T-helper 1 cell treated with Interleukin-12 subunit alpha and Interleukin-12 subunit beta and Interleukin-4 antibody, amounts not matched to agents 30 μg/mL and 1 μg/mL, for 36 hours (primary cell): ENCODE measurements around the gene SLC34A2.
"Not testable (repeated sequence)": the region's sequence is repeated elsewhere in the genome, so short reads cannot be mapped to it uniquely, and the experiment has no call there.

Experiments
- H3K27ac Mint-ChIP-seq: one replicate; pipeline ENCODE4 v1.8.0; 2021; ENCODE audit warnings: mild to moderate bottlenecking, mixed read lengths
- H3K27me3 Mint-ChIP-seq: one replicate; pipeline ENCODE4 v1.8.0; 2021; ENCODE audit warnings: low read depth, mixed read lengths
- H3K36me3 Mint-ChIP-seq: one replicate; pipeline ENCODE4 v1.8.0; 2021; ENCODE audit warnings: low read depth, mixed read lengths
- H3K4me1 Mint-ChIP-seq: one replicate; pipeline ENCODE4 v1.8.0; 2021; ENCODE audit warnings: low read depth, mixed read lengths
- H3K4me3 Mint-ChIP-seq: one replicate; pipeline ENCODE4 v1.8.0; 2021; ENCODE audit warnings: mild to moderate bottlenecking, moderate library complexity, mixed read lengths
- H3K9me3 Mint-ChIP-seq: one replicate; pipeline ENCODE4 v1.8.0; 2021; ENCODE audit warnings: mixed read lengths

Gene SLC34A2

GRCh38 chr4:25638806-25639205 lies 16.8 kb upstream of the SLC34A2 start:
- Mint-ChIP-seq H3K36me3 (no peaks in the 10 kb centered on the region), H3K27me3 (no peaks in the 10 kb centered on the region), H3K9me3 (no peaks in the 10 kb centered on the region), H3K4me3 (no peak overlapping the region), H3K27ac (no peak overlapping the region), H3K4me1 (no peaks in the 10 kb centered on the region)

GRCh38 chr4:25650311-25650710 lies 5.3 kb upstream of the SLC34A2 start:
- Mint-ChIP-seq H3K27ac (no peak overlapping the region), H3K9me3 (no peaks in the 10 kb centered on the region), H3K4me1 (no peaks in the 10 kb centered on the region), H3K27me3 (peaks cover 20% of the 10 kb centered on the region), H3K36me3 (no peaks in the 10 kb centered on the region), H3K4me3 (no peak overlapping the region)

- H3K27me3 Mint-ChIP-seq = peaks cover 31% of the 10 kb centered on the region
- H3K4me3 Mint-ChIP-seq = no peak overlapping the region
- no peaks in the 10 kb centered on the region for H3K9me3 Mint-ChIP-seq
- no peaks in the 10 kb centered on the region for H3K4me1 Mint-ChIP-seq
- H3K27ac Mint-ChIP-seq = no peak overlapping the region
- no peaks in the 10 kb centered on the region for H3K36me3 Mint-ChIP-seq
These were observed 4.0 kb upstream of the SLC34A2 start for GRCh38 chr4:25651682-25652081.

GRCh38 chr4:25654031-25654970 lies 1.4 kb upstream of the SLC34A2 start:
- Mint-ChIP-seq H3K4me1 (no peaks in the 10 kb centered on the region), H3K27me3 (peaks cover 42% of the 10 kb centered on the region), H3K9me3 (no peaks in the 10 kb centered on the region), H3K4me3 (no peak overlapping the region), H3K27ac (no peak overlapping the region), H3K36me3 (no peaks in the 10 kb centered on the region)

- Mint-ChIP-seq H3K27me3 (peaks cover 42% of the 10 kb centered on the region), H3K4me1 (no peaks in the 10 kb centered on the region), H3K4me3 (no peak overlapping the region), H3K36me3 (no peaks in the 10 kb centered on the region), H3K9me3 (no peaks in the 10 kb centered on the region), H3K27ac (no peak overlapping the region)
These were observed 380 bp downstream of the SLC34A2 start for GRCh38 chr4:25656031-25656430.

- H3K4me3 Mint-ChIP-seq = no peak overlapping the region
- H3K27me3 Mint-ChIP-seq = peaks cover 41% of the 10 kb centered on the region
- H3K4me1 Mint-ChIP-seq = no peaks in the 10 kb centered on the region
- no peak overlapping the region for H3K27ac Mint-ChIP-seq
- H3K36me3 Mint-ChIP-seq = no peaks in the 10 kb centered on the region
- H3K9me3 Mint-ChIP-seq = no peaks in the 10 kb centered on the region
These were observed 2.7 kb downstream of the SLC34A2 start for GRCh38 chr4:25658357-25658771.

- Mint-ChIP-seq H3K9me3 (no peaks in the 10 kb centered on the region), H3K4me3 (no peak overlapping the region), H3K4me1 (no peaks in the 10 kb centered on the region), H3K36me3 (no peaks in the 10 kb centered on the region), H3K27me3 (peaks cover 37% of the 10 kb centered on the region), H3K27ac (no peak overlapping the region)
These were observed 3.1 kb downstream of the SLC34A2 start for GRCh38 chr4:25658777-25659176.

GRCh38 chr4:25661441-25661840 lies 5.8 kb downstream of the SLC34A2 start:
- not testable (repeated sequence) for H3K4me3 Mint-ChIP-seq, H3K36me3 Mint-ChIP-seq, H3K27ac Mint-ChIP-seq, H3K4me1 Mint-ChIP-seq, H3K9me3 Mint-ChIP-seq
- H3K27me3 Mint-ChIP-seq = peaks cover 13% of the 10 kb centered on the region

- Mint-ChIP-seq H3K4me1 (no peaks in the 10 kb centered on the region), H3K9me3 (no peaks in the 10 kb centered on the region), H3K27ac (no peak overlapping the region), H3K27me3 (peaks cover 5% of the 10 kb centered on the region), H3K36me3 (no peaks in the 10 kb centered on the region), H3K4me3 (no peak overlapping the region)
These were observed 6.7 kb downstream of the SLC34A2 start for GRCh38 chr4:25662306-25662705.

- no peaks in the 10 kb centered on the region for H3K4me1 Mint-ChIP-seq
- no peak overlapping the region for H3K27ac Mint-ChIP-seq
- H3K9me3 Mint-ChIP-seq = no peaks in the 10 kb centered on the region
- no peak overlapping the region for H3K4me3 Mint-ChIP-seq
- no peaks in the 10 kb centered on the region for H3K36me3 Mint-ChIP-seq
- H3K27me3 Mint-ChIP-seq = no peaks in the 10 kb centered on the region
These were observed 8.1 kb downstream of the SLC34A2 start for GRCh38 chr4:25663781-25664180.

- H3K4me3 Mint-ChIP-seq = no peak overlapping the region
These were observed 10.5 kb downstream of the SLC34A2 start for GRCh38 chr4:25666031-25666630.

GRCh38 chr4:25667931-25668557 lies 12.4 kb downstream of the SLC34A2 start:
- Mint-ChIP-seq H3K4me1 (no peaks in the 10 kb centered on the region), H3K27ac (no peak overlapping the region), H3K27me3 (no peaks in the 10 kb centered on the region), H3K4me3 (no peak overlapping the region), H3K9me3 (no peaks in the 10 kb centered on the region), H3K36me3 (no peaks in the 10 kb centered on the region)

More at GRCh38 chr4:25666031-25666630, 10.5 kb downstream of the SLC34A2 start:
- H3K36me3 Mint-ChIP-seq = no peaks in the 10 kb centered on the region
- no peaks in the 10 kb centered on the region for H3K9me3 Mint-ChIP-seq
- no peak overlapping the region for H3K27ac Mint-ChIP-seq
- H3K27me3 Mint-ChIP-seq = no peaks in the 10 kb centered on the region
- H3K4me1 Mint-ChIP-seq = no peaks in the 10 kb centered on the region

GRCh38 chr4:25670991-25671390 lies 15.3 kb downstream of the SLC34A2 start:
- Mint-ChIP-seq H3K4me3 (no peak overlapping the region), H3K9me3 (no peaks in the 10 kb centered on the region), H3K4me1 (no peaks in the 10 kb centered on the region), H3K27me3 (no peaks in the 10 kb centered on the region), H3K36me3 (no peaks in the 10 kb centered on the region), H3K27ac (no peak overlapping the region)

GRCh38 chr4:25672756-25673155 lies 17.1 kb downstream of the SLC34A2 start:
- no peaks in the 10 kb centered on the region for H3K4me1 Mint-ChIP-seq
- no peaks in the 10 kb centered on the region for H3K36me3 Mint-ChIP-seq
- no peaks in the 10 kb centered on the region for H3K27me3 Mint-ChIP-seq
- H3K27ac Mint-ChIP-seq = no peak overlapping the region
- H3K4me3 Mint-ChIP-seq = no peak overlapping the region
- H3K9me3 Mint-ChIP-seq = no peaks in the 10 kb centered on the region

- Mint-ChIP-seq H3K36me3 (no peaks in the 10 kb centered on the region), H3K27me3 (no peaks in the 10 kb centered on the region), H3K27ac (no peak overlapping the region), H3K4me3 (no peak overlapping the region), H3K9me3 (no peaks in the 10 kb centered on the region), H3K4me1 (no peaks in the 10 kb centered on the region)
These were observed 18.7 kb downstream of the SLC34A2 start for GRCh38 chr4:25674386-25674785.
